Fibroblast of skin of right biceps (primary cell): ENCODE data around the gene AGAP1.
"Not testable (repeated sequence)": the region's sequence is repeated elsewhere in the genome, so short reads cannot be mapped to it uniquely, and the experiment has no call there.

Experiments used
- DNase-seq: peaks from one replicate; pipeline ENCODE4 v3.0.0-alpha.2; 2013

AGAP1 gene

DNA sequence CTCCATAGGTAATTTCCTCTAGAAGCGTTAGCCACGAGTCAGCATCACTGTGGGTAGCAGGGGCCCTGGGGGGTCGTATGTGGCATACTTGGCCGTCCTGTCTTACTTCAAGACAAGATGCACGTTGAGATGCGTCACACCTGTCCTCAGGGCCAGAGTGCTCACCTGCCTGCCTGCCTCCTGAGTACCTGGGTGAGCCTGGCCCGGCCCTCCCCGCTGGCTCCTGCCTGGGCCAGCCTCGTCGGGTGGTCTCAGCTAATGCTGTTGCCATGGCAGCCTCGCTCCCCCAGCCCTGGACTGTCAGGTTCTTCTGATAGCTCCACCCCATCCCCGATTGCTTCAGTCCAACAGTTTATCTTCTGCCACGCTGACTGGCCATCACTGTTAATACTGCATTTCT, 441.9 kb downstream of the AGAP1 start:
- DNase-seq: no peak

DNA sequence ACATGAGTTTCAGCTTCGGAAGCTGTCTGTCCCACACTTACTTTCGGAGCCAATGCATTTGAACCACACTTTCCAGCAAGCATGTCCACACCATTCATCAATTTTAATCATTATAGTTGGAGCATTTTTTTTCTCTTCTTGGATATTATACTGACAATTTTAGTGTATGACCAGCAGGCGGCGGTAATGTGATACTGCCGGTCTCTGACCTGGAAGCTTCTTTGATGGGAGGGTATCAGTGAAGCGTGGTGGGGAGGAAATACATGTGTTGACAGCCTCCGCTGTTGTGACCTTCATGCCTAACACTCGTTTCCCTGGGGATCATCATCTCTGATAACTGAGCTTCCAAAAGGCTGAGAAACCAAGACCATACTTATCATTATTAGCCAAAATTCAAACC, 442.6 kb downstream of the AGAP1 start:
- no peak for DNase-seq

DNA sequence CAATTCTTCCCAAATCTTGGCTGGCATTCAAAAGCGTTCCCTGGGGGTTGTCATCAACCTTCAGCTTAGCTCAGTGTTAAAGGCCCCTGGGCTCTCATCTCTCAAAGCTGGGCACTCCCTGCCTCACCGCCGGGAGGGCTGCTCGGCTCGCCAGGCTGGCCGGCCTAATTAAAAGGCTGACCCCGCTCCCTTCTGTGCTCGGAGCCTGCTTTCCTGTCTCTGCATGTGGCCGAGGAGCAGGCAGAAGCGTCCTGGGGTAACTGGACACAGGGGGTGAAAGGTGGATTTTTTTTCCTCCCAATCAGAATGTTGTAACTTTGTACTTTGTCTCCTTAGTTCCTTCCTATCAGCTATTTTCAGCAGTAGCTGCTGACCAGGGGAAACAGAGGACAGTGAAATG, 443.2 kb downstream of the AGAP1 start:
- DNase-seq: no peak

DNA sequence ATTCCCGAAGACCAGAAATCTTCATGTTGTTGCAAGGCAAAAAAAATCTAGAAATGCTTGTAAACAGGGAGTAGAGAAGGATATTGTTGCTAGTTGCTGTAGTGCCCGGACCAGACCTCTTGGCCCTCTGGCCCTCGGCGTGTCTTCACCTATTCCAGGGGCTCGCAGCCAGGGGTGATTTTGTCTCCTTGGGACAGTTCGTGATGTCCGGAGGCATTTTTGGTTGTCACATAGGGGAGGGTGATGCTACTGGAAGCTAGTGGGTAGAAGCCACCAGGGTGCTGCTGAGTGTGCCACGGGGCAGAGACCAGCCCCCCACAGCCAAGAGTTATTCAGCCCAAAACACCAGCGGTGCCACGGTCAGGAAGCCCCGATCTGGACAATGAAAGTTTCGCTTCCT, 443.7 kb downstream of the AGAP1 start:
- no peak for DNase-seq

DNA sequence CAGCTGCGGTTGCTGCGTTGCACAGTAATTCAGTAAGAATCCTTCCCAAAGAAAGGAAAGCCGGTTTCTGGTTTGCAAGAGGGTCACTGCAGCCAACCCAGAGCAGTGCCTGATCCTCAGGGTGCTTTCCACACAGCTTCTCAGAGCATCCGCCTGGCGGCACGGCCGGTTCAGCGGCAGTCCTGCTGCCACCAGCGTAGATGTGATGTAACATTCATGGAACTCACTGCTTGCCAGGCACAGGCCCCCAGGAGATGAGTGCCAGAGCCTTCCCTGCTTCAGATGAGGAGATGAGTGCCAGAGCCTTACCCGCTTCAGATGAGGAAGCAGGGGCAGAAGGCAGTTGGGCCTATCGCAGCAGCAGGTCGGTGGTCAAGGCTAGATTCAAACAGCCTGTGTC, 444.1 kb downstream of the AGAP1 start:
- no peak for DNase-seq

DNA sequence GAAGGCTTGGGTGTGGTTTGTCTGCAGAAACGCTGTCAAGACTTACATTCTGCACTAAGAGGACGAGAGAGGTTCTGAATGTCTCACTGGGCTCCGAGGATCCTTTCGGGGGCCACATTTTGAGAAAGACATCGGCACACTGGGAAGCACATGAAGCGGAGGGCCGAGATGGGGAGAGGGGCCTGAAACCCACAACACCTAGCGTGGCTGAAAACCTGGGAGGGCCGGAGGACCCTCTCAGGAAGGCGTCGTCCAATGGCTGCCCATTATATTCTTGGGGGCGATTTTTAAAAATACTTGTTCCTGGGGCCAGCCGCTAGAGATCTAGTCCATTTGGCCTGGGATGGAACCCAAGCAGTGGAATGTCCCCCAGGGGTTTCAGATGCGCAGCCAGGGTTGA, 444.8 kb downstream of the AGAP1 start:
- DNase-seq: no peak

DNA sequence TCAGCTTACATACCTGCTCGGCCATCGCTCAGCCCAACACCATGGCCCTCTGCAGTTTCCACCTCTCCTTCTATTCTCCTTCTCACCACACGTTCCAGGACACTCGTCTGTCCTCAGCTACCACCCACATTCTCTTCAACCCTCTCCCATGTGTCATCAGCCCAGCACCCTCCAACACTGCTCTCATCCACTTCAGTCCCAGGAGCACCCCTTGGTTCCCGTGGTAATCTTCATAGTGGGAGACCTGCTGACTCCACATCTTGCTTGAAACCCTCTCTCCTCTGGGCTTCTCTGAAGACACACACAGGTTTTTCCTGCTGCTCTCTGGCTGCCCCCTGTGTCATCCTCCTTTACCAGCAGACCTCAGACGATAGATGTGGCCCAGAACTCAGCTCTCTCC, 445.6 kb downstream of the AGAP1 start:
- DNase-seq: peak; percentile 57

DNA sequence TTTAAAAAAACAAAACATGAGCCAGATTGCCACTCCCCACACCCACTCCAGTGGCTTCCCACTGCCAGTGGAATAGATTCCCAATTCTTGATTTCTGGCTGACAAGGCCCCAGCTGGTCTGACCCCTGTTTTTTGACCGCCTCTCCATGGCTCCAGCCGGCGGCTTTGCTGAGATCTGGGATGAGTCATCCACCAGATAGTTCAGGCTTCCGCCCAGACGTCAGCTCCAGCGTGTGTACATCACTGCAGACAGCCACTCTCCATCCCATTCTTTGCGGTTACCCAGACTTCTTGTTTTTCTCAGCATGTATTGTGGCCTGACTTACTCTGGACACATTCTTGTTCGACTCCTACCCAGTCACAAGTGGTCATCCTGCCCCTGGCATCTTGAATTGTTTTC, 446.5 kb downstream of the AGAP1 start:
- DNase-seq: peak; percentile 83

DNA sequence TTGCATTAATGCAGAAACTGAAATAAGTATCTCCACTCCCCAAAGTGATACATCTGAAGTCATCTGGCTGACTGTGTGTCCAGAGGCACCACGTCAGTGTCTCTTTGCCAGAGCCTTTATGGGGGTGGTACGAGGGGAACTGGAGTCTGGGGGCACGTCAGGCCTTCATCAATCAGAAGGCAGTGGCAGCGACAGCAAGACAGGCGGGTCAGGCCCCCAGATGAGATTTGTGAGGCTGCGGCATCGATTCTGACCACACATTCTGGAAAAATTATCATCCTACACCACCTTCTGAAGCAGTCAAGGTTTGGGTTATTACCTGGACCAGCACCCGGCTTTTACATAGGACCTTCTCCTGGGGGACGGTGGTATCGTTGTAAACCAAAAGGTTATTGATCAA, 450.7 kb downstream of the AGAP1 start:
- DNase-seq: no peak

DNA sequence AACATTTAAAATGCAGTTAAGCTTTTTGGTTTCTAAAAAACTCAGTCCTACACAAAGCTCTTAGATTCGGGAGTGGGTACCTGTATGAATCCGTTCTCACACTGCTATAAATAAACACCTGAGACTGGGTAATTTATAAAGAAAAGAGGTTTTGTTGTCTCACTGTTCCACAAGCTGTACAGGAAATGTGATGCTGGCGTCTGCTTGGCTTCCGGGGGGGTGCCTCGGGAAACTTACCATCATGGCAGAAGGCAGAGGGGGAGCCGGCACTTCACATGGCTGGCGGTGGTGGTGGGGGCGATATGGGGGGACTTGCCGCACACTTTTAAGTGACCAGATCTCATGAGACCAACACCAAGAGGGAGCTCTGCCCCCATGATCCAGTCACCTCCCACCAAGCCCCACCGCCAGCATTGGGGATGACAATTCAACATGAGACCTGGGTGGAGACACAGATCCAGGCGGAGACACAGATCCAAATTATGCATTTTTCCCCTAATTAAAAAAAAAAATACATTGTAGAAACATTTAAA, 451.8 kb downstream of the AGAP1 start:
- no peak for DNase-seq

DNA sequence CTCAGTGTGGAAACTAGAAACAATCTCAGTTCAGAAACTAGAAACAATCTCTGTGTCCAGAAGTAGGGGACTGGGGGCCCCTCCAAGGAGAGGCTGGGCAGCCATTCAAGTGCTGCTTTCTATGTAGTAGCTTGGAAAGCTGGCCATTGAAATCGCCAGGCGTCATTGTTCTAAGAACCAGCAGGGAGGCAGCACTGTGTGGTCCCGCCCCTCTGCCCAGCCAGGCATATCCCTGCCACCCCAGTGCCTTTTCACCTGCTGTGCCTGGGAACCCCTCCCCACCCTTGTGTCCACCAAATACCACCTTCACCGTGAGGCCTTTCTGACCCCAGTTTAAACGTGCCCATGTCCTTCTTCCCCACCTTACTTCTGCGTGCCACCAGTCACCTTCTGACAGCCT, 452.7 kb downstream of the AGAP1 start:
- no peak for DNase-seq

DNA sequence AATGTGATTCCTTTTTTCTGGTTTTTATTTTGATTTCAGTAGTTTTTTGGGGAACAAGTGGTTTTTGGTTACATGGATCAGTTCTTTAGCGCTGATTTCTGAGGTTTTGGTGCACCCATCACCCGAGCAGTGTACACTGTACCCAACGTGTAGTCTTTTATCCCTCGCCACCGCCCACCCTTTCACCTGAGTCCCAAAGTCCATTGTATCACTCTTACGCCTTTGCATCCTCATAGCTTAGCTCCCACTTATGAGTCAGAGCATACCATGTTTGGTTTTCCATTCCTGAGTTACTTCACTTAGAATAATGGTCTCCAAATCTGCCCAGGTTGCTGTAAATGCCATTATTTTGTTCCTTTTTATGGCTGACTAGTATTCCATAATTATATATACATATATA, 453.2 kb downstream of the AGAP1 start:
- DNase-seq: not testable (repeated sequence)

DNA sequence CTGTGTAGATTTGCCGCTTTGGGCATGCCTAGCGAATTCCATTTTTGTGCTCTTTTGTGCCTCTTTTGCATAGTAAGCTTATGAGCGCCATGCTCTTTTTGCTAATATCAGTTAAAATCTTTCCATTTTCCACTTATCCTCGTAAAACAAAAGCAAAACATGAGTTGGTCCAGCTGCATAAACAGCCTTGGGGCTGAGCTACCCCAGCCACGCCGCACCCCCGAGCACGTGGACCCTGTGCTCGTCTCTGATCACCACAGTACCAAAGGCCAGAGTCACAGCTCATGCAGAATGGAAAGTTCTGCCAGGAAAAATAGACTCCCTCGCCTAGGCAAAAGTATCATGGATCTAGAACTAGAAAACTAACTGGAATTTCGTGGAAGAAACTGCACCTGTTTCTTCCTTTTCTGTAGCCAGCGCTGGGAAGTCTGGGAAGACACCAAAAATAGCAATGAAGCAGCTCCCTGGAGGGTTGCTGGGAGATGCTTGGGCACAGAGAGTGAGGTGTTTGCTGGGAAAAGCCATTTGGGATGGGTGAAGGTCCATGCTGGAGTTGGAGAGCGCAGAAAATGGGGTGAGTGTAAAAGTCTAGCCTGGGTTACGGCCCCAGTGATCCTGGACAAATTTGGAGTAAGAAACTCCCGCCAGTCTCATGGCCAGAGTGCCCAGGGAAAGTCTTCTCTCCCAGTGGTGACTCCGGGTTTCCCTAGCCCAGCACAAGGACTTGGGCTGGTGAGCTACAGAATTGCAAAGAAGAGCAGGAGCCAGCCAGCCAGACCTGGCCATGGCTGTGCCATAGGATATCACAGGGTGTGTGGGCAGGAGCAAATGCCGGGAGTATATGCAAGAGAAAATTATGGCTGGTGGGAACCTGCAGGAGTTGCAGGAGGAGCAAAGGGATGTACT, 456.0 kb downstream of the AGAP1 start:
- DNase-seq: no peak

DNA sequence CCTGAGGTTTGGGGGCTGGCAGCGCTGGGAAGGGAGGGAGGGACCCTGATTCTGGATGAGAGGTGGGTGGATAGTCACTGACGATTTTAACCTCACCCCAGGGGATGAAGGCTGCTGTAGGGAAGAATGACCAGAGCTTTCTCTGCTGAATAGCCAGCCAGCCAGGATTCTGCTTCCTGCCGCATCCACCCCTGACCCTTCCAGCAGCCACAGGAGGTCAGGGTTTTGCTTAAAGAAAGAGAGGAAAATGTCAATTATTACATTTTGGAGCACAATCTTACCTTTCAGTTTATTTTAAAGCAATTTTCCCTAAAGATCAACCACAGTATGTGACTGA, 456.6 kb downstream of the AGAP1 start:
- DNase-seq: no peak

DNA sequence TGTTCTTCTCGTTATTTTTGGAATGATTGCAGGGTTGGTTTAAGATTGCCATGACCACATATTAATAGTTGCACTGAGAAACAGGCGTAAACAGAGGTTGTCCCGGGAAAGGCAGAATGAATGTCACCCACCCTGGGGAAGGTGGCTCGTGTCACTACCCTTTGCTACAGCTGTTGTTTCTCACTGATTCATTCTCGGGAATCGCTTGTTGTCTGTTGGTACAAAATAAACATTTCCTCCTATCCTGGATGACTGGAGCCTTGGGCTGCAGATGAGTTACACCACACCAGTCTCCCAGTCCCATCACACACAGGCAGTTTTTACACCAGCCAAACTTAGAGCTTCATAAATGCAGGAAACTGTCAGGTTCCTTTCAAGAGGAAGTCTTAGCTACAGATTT, 457.6 kb downstream of the AGAP1 start:
- no peak for DNase-seq

DNA sequence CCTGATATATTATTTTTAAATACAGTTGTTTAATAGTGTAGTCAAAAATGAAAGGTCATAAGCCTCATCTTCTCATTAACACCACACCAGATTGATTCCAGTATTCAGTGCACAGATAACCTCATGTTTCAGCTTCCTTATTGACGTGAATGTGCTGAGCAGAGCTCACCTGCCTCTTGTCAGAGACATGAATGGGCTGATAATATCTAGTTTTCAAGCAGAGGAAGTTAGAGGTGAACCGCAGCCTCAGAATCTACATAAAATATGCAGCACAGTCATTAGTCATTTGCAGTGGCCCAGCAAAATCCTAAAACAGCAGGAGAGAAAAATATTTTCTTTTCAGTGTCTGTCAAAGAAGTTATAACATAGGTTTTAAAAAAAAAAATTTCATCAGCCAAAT, 458.1 kb downstream of the AGAP1 start:
- DNase-seq: peak; percentile 16

DNA sequence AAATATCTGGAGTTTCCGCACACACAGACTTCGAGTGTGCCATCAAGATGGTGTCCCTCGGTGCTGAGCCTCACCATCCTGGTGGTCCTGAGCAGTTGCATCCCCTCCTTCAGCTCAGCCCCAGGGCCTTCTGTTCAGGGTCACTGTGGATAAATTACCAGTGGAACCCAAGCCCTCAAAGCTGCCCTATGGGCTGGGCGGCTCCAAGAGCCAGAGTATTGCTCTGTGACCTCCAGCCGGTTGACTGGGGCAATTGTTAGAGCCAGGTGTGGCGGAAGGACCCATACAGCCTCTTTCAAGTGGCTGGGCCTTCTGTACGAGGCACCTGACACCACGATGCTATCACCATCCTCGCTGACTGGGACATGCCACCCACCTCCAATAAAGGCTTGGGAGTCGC, 458.9 kb downstream of the AGAP1 start:
- DNase-seq: no peak

DNA sequence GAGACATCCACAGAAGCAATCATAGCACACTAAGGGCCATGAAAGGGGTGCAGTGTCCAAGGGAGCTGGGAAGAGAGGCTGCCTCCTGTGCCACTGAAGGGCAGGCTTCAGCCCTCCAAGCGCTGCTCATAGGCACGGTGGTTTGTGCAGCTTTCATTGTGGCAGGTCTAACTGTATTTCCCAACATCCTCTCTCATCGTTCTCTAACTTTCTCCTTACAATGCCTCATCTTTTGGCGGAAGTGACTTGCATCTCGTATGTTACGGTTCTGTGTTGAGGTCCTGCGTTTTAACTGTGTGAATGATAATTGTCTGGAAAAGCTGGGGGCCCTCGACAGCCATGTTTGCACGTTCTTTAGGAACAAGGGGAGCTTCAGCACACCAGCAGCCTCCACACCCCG, 460.4 kb downstream of the AGAP1 start:
- no peak for DNase-seq

DNA sequence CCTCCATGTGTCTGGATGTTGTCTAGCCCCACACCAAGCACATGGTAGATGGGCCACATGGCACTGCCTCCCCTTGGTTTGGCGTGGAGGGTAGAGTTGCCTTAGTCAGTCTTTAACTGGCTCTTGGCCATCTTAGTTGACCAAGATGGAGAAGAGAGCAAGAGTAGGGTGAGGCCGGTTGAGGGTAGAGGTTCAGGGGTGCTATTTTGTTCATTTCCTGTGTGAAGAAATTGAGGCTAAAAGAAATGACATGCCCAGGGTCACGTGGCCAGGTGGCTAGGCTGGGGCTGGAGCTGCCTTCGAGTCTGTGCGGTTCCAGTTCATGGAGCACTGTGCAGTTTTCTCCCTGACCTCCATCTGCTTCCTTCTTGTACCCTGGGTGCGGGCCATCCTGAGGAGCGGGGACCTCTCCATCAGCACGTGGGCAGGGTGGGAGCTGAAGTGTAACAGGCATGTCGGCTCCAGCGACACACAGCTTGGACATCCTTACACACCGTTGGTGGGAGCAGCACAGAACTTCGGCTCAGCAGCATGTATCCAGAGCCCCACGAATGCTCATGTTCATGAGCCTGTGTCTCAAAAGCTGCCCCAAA, 461.1 kb downstream of the AGAP1 start:
- no peak for DNase-seq

DNA sequence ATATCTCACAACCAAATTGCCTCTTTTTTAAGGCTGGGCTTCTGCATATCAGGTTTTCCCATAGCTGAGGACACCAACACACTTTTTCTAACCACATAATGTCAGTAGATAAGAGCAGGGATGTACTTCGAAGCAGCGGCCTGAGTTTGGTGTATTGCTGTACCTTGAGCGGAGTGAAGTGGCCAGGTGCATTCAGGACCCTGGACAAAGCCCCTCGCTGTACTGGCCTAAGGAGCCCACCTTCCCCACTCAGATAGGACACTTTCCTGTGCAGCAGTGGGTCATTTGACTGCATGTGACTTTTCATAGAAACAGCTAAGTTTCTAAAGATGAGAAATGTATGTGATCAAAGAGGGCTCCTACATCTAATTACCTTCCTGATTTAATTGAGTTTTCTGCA, 461.8 kb downstream of the AGAP1 start:
- no peak for DNase-seq

DNA sequence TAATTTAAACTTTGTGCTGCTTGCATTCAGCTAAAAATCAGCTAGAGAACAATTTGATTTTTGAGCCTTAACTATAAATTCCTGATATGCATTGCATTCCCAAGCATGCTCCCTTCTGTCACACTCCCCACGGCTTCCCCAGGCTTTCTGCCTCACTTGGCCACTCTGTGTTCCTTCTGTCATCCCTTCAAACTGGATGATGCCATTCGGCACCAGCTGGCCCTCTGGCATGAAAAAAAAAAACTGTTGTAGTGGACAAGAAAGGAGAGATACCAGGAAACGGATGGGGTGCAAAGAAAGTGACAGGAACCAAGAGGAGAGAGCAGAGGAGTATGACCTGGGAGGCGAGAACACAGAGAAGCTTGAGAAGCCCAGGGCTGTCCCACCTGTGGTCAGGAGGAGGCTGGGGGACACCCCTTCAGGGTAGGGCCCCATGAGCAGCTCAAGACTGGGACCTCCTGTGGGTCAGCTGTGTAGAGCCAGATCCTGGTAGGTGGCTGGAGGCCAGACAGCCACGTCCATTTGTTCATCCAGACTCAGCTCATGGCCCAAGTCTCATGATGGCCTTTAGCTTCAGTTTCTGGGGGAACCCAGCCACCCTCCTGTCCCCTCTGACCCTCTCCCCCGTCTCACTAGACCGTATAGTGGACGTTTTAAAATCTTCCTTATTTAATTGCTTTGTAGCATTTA, 462.6 kb downstream of the AGAP1 start:
- DNase-seq: no peak

DNA sequence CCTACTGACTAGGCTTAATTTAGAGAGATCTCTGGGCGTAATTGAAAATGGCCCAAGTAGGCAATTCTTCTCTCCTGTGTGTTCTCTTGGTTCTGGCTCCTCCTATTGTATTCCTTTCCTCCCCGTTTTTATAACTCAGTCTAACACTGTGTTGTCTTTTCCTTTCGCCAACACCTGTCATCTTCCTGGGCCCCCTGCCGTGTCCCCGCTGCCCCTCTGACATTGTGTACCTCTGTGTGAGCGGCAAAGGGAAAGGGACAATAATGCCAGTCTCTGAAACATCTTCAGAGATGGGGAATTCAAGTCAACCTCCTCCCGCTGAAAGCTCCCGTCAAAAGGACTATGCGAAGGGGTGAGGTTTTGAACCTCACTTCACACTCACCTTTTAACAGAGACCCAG, 463.4 kb downstream of the AGAP1 start:
- no peak for DNase-seq

DNA sequence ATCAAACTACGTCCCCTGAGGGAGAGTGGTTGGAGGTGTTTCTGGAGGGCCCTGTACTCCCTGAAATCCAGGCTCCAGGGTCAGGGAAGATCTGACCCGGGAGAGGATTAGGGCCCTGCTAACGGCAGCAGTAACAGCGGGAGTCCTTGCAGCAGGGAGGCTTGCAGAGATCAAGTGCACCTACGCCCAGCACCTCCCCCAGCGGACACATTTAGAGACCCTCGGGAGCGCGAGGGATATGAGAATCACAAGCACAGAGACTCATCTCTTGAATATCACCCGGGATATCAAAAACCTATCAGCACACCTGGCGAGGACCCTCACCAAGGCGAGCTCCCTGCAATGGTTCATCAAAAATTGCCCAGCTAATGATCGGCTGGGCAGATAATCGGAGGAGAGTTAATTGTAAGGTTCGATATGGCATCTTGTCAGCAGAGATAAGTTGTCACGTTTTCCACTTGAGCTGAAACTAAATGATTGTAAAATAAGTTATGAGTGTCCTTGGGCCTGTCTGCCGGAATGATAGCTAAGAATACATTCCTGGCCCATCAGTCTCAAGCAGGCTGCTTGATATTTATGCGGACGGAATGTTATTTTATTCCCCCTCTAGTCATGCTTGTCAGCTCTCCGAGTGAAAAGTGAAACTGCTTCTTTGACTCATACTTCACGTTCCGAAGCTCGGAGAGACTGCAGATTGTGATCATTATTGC, 464.5 kb downstream of the AGAP1 start:
- peak; percentile 13 for DNase-seq
